Suprapubic skin (tissue), 4 donors: ENCODE measurements around the gene PCDH12. TPM values are rescaled to one million over a fixed set of nuclear protein-coding genes. Genes with fewer than 3 reads are reported as not detected.

Experiments used
- DNase-seq, 2 donors: peaks; one replicate each; pipeline ENCODE4 v3.0.0-alpha.2; 2019; ENCODE audit warnings: low spot score in 2 of 2
- H3K27ac ChIP-seq: fragments of 200-600 bp; sonication (generic); one replicate; pipeline ENCODE4 v1.5.1; 2019
- H3K27me3 ChIP-seq: fragments of 200-600 bp; sonication (generic); one replicate; pipeline ENCODE4 v1.5.1; 2019
- H3K36me3 ChIP-seq: fragments of 200-600 bp; sonication (generic); one replicate; pipeline ENCODE4 v1.5.1; 2019
- H3K4me1 ChIP-seq: fragments of 200-600 bp; sonication (generic); one replicate; pipeline ENCODE4 v1.5.1; 2019
- H3K4me3 ChIP-seq: fragments of 200-600 bp; sonication (generic); one replicate; pipeline ENCODE4 v1.5.1; 2019; ENCODE audit warnings: mild to moderate bottlenecking
- H3K9me3 ChIP-seq: fragments of 200-600 bp; sonication (generic); one replicate; pipeline ENCODE4 v1.5.1; 2019
- EP300 ChIP-seq: sonication (generic); formaldehyde crosslinking; IDR thresholded peaks from one replicate; pipeline ENCODE4 v1.6.1; 2017; ENCODE audit warnings: antibody characterized with exemption
- POLR2A ChIP-seq, 2 donors: fragments of 450-650 bp; IDR thresholded peaks; one replicate each; pipeline ENCODE4 v1.6.1; 2017; ENCODE audit warnings: antibody characterized with exemption in 2 of 2, mild to moderate bottlenecking in 2 of 2, moderate library complexity in 2 of 2
- POLR2AphosphoS5 ChIP-seq, 3 donors: sonication (generic); formaldehyde crosslinking; IDR thresholded peaks; one replicate each; pipeline ENCODE4 v1.6.1; 2017; ENCODE audit warnings: antibody characterized with exemption in 3 of 3
- WGBS: methylation state at CpG from one replicate; pipeline ENCODE4 v1.1.5; 2018; 5-methylcytosine and 5-hydroxymethylcytosine counted together
- total RNA-seq, 4 donors: library from RNA; depleted of rRNA; stranded (reverse); fragments of >200 nt; gene quantifications; one replicate each; pipeline ENCODE4 v1.1.0, GENCODE V29; 2016
- TF ChIP-seq, protein P1 (sequence below), 2 donors: fragments of 200-600 bp in 1 of 2; fragments of 450-650 bp in 1 of 2; sonication (generic) in 1 of 2; IDR thresholded peaks; one replicate each; pipeline ENCODE4 v1.5.1; 2016 to 2019; ENCODE audit warnings: antibody characterized with exemption in 2 of 2, mild to moderate bottlenecking in 1 of 2, moderate library complexity in 1 of 2

Gene PCDH12
- total RNA-seq, 4 donors from 2014 or later, result 0.44 to 2.0 (median 0.82) TPM

- H3K27me3 ChIP-seq, result no peaks in the 10 kb centered on the region
- H3K4me3 ChIP-seq, result no peak overlapping the region
- no peak for DNase-seq
- H3K9me3 ChIP-seq, result no peaks in the 10 kb centered on the region
- H3K27ac ChIP-seq, result no peak overlapping the region
- H3K4me1 ChIP-seq, result no peaks in the 10 kb centered on the region
- H3K36me3 ChIP-seq, result peaks cover 72% of the 10 kb centered on the region
- TF ChIP-seq, protein P1, sequence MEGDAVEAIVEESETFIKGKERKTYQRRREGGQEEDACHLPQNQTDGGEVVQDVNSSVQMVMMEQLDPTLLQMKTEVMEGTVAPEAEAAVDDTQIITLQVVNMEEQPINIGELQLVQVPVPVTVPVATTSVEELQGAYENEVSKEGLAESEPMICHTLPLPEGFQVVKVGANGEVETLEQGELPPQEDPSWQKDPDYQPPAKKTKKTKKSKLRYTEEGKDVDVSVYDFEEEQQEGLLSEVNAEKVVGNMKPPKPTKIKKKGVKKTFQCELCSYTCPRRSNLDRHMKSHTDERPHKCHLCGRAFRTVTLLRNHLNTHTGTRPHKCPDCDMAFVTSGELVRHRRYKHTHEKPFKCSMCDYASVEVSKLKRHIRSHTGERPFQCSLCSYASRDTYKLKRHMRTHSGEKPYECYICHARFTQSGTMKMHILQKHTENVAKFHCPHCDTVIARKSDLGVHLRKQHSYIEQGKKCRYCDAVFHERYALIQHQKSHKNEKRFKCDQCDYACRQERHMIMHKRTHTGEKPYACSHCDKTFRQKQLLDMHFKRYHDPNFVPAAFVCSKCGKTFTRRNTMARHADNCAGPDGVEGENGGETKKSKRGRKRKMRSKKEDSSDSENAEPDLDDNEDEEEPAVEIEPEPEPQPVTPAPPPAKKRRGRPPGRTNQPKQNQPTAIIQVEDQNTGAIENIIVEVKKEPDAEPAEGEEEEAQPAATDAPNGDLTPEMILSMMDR (IDR thresholded peaks at IDR 0.05), result no peak
- TF ChIP-seq EP300 (no peak), POLR2A (IDR thresholded peaks at IDR 0.05) (no peak), POLR2AphosphoS5 (IDR thresholded peaks at IDR 0.05) (no peak)
- WGBS, result 0% methylated on average over 1 of the region's 1 CpG
These were observed 31.7 kb upstream of the PCDH12 start for GRCh38 chr5:141989720-141990119.

GRCh38 chr5:141986072-141986471 is 28.1 kb upstream of the PCDH12 start:
- H3K9me3 ChIP-seq, result no peaks in the 10 kb centered on the region
- H3K4me3 ChIP-seq, result no peak overlapping the region
- DNase-seq, result no peak
- no peaks in the 10 kb centered on the region for H3K27me3 ChIP-seq
- H3K4me1 ChIP-seq, result no peaks in the 10 kb centered on the region
- peaks cover 92% of the 10 kb centered on the region for H3K36me3 ChIP-seq
- TF ChIP-seq, protein P1 (IDR thresholded peaks at IDR 0.05), result no peak
- TF ChIP-seq POLR2AphosphoS5 (IDR thresholded peaks at IDR 0.05) (no peak), EP300 (no peak), POLR2A (IDR thresholded peaks at IDR 0.05) (no peak)
- H3K27ac ChIP-seq, result no peak overlapping the region

DNA sequence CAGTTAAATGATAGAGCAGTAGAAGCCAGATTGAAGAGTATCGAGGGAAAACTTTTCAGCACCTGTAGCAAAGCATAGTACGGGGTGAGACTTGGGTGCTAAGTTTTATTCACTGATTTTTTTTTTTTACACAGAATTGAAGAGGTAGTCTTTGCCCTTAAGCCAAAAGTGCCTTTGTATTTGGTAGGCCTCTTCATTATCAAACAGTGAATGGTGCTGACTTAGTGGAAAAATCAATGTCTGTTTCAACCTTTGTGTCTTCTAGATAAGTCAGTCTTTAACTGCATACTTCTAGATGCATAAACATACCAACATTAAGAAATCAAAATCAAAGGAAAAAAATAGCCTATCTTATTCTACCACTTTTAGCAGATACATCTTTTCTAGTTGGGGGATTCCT is 24.6 kb upstream of the PCDH12 start:
- Histone ChIP-seq H3K27me3 (no peaks in the 10 kb centered on the region), H3K9me3 (no peaks in the 10 kb centered on the region), H3K27ac (no peak overlapping the region), H3K4me1 (no peaks in the 10 kb centered on the region), H3K36me3 (peaks cover 97% of the 10 kb centered on the region), H3K4me3 (no peak overlapping the region)
- no peak for DNase-seq
- TF ChIP-seq POLR2A (IDR thresholded peaks at IDR 0.05) (no peak), EP300 (no peak), POLR2AphosphoS5 (IDR thresholded peaks at IDR 0.05) (no peak)
- TF ChIP-seq, protein P1 (IDR thresholded peaks at IDR 0.05), result no peak
- WGBS, result 38% methylated on average over 2 of the region's 2 CpGs

GRCh38 chr5:141978389-141978788 is 20.4 kb upstream of the PCDH12 start:
- Histone ChIP-seq H3K4me3 (no peak overlapping the region), H3K36me3 (peaks cover 68% of the 10 kb centered on the region), H3K9me3 (no peaks in the 10 kb centered on the region), H3K27ac (no peak overlapping the region), H3K4me1 (no peaks in the 10 kb centered on the region), H3K27me3 (no peaks in the 10 kb centered on the region)
- no peak for DNase-seq
- TF ChIP-seq POLR2A (IDR thresholded peaks at IDR 0.05), result no peak
- no peak for TF ChIP-seq EP300
- TF ChIP-seq, protein P1 (IDR thresholded peaks at IDR 0.05), result no peak
- TF ChIP-seq POLR2AphosphoS5 (IDR thresholded peaks at IDR 0.05), result no peak

GRCh38 chr5:141976176-141976575 is 18.2 kb upstream of the PCDH12 start:
- no peak for TF ChIP-seq POLR2A (IDR thresholded peaks at IDR 0.05)
- TF ChIP-seq EP300, result no peak
- TF ChIP-seq, protein P1 (IDR thresholded peaks at IDR 0.05), result no peak
- no peak for TF ChIP-seq POLR2AphosphoS5 (IDR thresholded peaks at IDR 0.05)
- H3K36me3 ChIP-seq, result peaks cover 58% of the 10 kb centered on the region
- DNase-seq, result no peak
- H3K27me3 ChIP-seq, result no peaks in the 10 kb centered on the region
- H3K27ac ChIP-seq, result no peak overlapping the region
- no peaks in the 10 kb centered on the region for H3K9me3 ChIP-seq
- peaks cover 6% of the 10 kb centered on the region for H3K4me1 ChIP-seq
- WGBS, result 60% methylated on average over 6 of the region's 6 CpGs
- no peak overlapping the region for H3K4me3 ChIP-seq
